ENCODE measurements around the gene ERCC2.

The ERCC2 gene

GRCh38 chr19:45303269-45304060 lies 66.9 kb downstream of the ERCC2 start:
- DNase-seq (ENCODE audit: low read depth): no peak

DNA sequence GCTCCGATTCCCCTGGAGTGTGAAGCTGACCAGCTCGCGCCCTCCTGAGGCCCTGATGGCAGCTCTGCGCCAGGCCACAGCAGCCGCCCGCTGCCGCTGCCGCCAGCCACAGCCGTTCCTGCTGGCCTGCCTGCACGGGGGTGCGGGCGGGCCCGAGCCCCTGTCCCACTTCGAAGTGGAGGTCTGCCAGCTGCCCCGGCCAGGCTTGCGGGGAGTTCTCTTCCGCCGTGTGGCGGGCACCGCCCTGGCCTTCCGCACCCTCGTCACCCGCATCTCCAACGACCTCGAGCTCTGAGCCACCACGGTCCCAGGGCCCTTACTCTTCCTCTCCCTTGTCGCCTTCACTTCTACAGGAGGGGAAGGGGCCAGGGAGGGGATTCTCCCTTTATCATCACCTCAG lies 68.0 kb downstream of the ERCC2 start:
- no peak for DNase-seq (ENCODE audit: low read depth)
